PC-3 (cell line): ENCODE results near the gene GIMD1.

Source experiments
- CTCF ChIP-seq: fragments of 300-600 bp; sonication (generic); conservative IDR thresholded peaks from 2 replicates; pipeline ENCODE4 v1.5.1; 2017; ENCODE audit warnings: antibody characterized with exemption, low read depth, mild to moderate bottlenecking, low read length
- EZH2 ChIP-seq: fragments of 300-600 bp; sonication (generic); IDR thresholded peaks from one replicate; pipeline ENCODE4 v1.6.1; 2017; ENCODE audit warnings: antibody characterized with exemption, mild to moderate bottlenecking, low read length; ENCODE audit not compliant: unreplicated experiment
- EZH2phosphoT487 ChIP-seq: fragments of 300-600 bp; sonication (generic); IDR thresholded peaks from 2 replicates; pipeline ENCODE4 v1.6.1; 2018; ENCODE audit warnings: mild to moderate bottlenecking, antibody characterized with exemption, low read length, borderline replicate concordance

- TF ChIP-seq CTCF (no peak), EZH2phosphoT487 (no peak), EZH2 (no peak)
These were observed 24.0 kb downstream of the GIMD1 start for GRCh38 chr4:106344647-106344970.
